Activated T-cell treated with anti-CD3 and anti-CD28 coated beads, Interleukin-2, amount 50 U/mL, for 24 hours (primary cell): ENCODE data around the gene LGALS3.

Source experiments
- DNase-seq: peaks from one replicate; pipeline ENCODE4 v3.0.0-alpha.2; 2020
- H3K27ac Mint-ChIP-seq: 2 replicates; pipeline ENCODE4 v1.8.0; 2020; ENCODE audit warnings: mild to moderate bottlenecking, mixed read lengths
- H3K27me3 Mint-ChIP-seq: 2 replicates; pipeline ENCODE4 v1.8.0; 2020; ENCODE audit warnings: mixed read lengths
- H3K36me3 Mint-ChIP-seq: 2 replicates; pipeline ENCODE4 v1.8.0; 2020; ENCODE audit warnings: low read depth, mixed read lengths
- H3K4me1 Mint-ChIP-seq: 2 replicates; pipeline ENCODE4 v1.8.0; 2020; ENCODE audit warnings: low read depth, mixed read lengths
- H3K4me3 Mint-ChIP-seq: 2 replicates; pipeline ENCODE4 v1.8.0; 2020; ENCODE audit warnings: mild to moderate bottlenecking, moderate library complexity, mixed read lengths
- H3K9me3 Mint-ChIP-seq: 2 replicates; pipeline ENCODE4 v1.8.0; 2020; ENCODE audit warnings: mixed read lengths

LGALS3 gene

GRCh38 chr14:55121628-55122439 is 7.2 kb upstream of the LGALS3 start:
- no peaks in the 10 kb centered on the region for H3K9me3 Mint-ChIP-seq
- no peaks in the 10 kb centered on the region for H3K36me3 Mint-ChIP-seq
- H3K4me1 Mint-ChIP-seq: peaks cover 17% of the 10 kb centered on the region
- H3K4me3 Mint-ChIP-seq: no peak overlapping the region
- peaks cover under 1% of the 10 kb centered on the region for H3K27me3 Mint-ChIP-seq
- no peak for DNase-seq
- H3K27ac Mint-ChIP-seq: no peak overlapping the region

GRCh38 chr14:55122440-55122986 is 6.5 kb upstream of the LGALS3 start:
- Mint-ChIP-seq H3K27ac (no peak overlapping the region), H3K36me3 (no peaks in the 10 kb centered on the region), H3K4me1 (peaks cover 17% of the 10 kb centered on the region), H3K9me3 (no peaks in the 10 kb centered on the region), H3K27me3 (peaks cover 7% of the 10 kb centered on the region), H3K4me3 (no peak overlapping the region)
- no peak for DNase-seq

DNA sequence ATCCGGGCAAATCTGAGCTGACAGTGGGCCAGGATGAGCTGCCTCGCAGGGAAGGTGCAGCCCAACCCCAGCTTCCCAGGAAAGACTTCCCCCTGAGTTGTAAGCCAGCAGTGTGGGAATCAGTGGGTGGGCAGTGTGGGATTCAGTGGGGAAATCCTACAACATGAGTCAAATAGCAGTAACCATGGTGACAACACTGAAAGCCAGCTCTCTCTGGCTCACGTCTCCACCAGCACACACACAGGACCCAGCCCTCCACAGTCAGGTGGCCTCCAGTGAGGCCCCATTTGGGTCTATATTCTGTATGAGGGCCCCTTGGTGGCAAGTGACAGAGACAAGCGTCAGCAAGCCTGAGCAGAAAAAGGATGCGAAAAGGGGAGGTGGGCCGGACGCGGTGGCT is 6.0 kb upstream of the LGALS3 start:
- H3K9me3 Mint-ChIP-seq: no peaks in the 10 kb centered on the region
- no peak overlapping the region for H3K4me3 Mint-ChIP-seq
- peaks cover 12% of the 10 kb centered on the region for H3K27me3 Mint-ChIP-seq
- no peaks in the 10 kb centered on the region for H3K36me3 Mint-ChIP-seq
- DNase-seq: no peak
- peaks cover 17% of the 10 kb centered on the region for H3K4me1 Mint-ChIP-seq
- no peak overlapping the region for H3K27ac Mint-ChIP-seq

DNA sequence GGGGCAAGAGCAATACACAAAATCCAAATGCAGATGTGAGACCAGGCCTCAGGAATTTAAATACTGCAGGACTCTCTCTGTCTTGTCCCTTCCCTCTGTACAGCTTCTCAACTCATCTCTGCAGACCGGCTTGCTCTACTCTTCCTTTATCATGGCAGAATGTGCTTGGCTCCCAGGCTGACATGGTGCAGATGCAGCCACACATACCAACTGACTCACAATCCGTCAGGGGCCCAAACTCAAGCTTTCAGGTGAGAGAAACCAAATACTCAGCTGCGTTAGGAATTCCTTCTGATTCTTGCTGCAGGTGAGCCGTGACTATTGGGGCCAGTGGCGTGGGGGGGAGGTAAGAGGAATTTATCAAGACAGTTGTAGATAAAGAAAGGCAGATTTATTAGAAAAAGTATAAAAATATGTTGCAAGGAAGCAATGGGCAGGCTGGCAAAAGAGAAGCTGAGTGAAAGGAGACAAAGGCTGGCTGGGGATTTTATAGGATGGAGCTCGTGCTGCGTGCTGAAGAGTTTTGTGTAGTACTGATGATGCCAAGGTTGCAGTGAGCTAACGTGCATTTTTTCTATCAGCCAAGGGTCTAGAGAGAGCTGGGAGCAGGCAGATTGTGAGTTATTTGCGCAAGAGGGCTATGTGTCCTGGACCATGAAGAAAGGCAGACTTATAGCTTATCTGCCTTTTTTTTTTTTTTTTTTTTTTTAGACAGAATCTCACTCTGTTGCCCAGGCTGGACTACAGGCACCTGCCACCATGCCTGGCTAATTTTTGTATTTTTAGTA is 5.0 kb upstream of the LGALS3 start:
- no peak for DNase-seq
- no peaks in the 10 kb centered on the region for H3K9me3 Mint-ChIP-seq
- H3K27ac Mint-ChIP-seq: no peak overlapping the region
- H3K27me3 Mint-ChIP-seq: peaks cover 20% of the 10 kb centered on the region
- peaks cover 17% of the 10 kb centered on the region for H3K4me1 Mint-ChIP-seq
- H3K36me3 Mint-ChIP-seq: no peaks in the 10 kb centered on the region
- no peak overlapping the region for H3K4me3 Mint-ChIP-seq

- no peak for DNase-seq
- no peak overlapping the region for H3K27ac Mint-ChIP-seq
- peaks cover 21% of the 10 kb centered on the region for H3K27me3 Mint-ChIP-seq
- H3K36me3 Mint-ChIP-seq: no peaks in the 10 kb centered on the region
- H3K4me1 Mint-ChIP-seq: peaks cover 21% of the 10 kb centered on the region
- no peak overlapping the region for H3K4me3 Mint-ChIP-seq
- H3K9me3 Mint-ChIP-seq: no peaks in the 10 kb centered on the region
Observed at GRCh38 chr14:55124774-55125386, 4.2 kb upstream of the LGALS3 start.

DNA sequence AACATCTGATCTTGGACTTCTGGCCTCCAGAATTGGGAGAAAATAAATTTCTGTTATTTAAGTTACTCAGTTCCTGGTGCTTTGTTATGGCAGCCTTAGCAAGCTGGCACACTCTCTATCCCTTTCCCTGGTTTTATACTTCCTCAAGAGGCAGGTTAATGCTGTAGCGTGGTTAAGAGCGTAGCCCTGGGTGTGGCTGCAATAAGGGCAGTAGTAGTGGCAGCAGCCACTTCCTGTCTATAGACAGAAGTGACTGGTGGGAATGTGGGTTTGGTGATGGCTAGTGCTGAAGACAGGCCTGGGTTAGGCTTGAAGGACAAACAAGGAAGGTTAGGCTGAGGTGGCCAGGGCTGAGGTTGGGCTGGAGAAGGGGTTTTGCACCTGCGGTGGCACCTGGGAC is 3.6 kb upstream of the LGALS3 start:
- H3K4me3 Mint-ChIP-seq: no peak overlapping the region

GRCh38 chr14:55126034-55126433 is 3.0 kb upstream of the LGALS3 start:
- Mint-ChIP-seq H3K36me3 (no peaks in the 10 kb centered on the region), H3K27ac (no peak overlapping the region), H3K4me1 (peaks cover 27% of the 10 kb centered on the region), H3K4me3 (no peak overlapping the region), H3K9me3 (no peaks in the 10 kb centered on the region), H3K27me3 (peaks cover 31% of the 10 kb centered on the region)
- no peak for DNase-seq

More for the DNA sequence above, 3.6 kb upstream of the LGALS3 start:
- no peak overlapping the region for H3K27ac Mint-ChIP-seq
- no peaks in the 10 kb centered on the region for H3K36me3 Mint-ChIP-seq
- peaks cover 25% of the 10 kb centered on the region for H3K4me1 Mint-ChIP-seq
- DNase-seq: no peak
- H3K27me3 Mint-ChIP-seq: peaks cover 26% of the 10 kb centered on the region
- H3K9me3 Mint-ChIP-seq: no peaks in the 10 kb centered on the region

- Mint-ChIP-seq H3K27me3 (peaks cover 36% of the 10 kb centered on the region), H3K36me3 (no peaks in the 10 kb centered on the region), H3K27ac (no peak overlapping the region), H3K9me3 (no peaks in the 10 kb centered on the region), H3K4me3 (no peak overlapping the region), H3K4me1 (peaks cover 31% of the 10 kb centered on the region)
- no peak for DNase-seq
Observed at GRCh38 chr14:55126932-55127459, 2.1 kb upstream of the LGALS3 start.

DNA sequence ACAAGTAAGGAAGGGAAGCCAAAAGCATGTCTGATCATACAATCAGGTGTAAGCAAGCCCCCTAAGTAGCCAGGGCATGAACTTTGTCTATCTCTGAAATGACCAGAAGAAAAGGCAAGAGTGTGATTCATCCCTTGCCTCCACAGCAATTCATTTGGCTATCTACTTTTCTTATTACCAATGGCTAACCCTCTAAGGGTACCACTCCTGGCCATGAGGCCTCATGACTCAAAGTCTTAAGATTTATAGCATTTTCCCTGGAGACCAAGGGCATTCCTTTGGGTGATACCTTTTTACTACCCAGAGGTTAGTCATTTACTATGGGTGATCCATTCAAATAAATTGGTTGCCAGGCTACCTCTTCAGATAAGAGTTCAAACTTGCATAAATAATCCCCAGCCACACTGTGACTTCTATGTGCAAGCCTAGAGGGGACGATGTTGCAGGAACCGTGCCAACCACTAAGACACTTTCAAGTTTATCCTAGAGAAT is 1.5 kb upstream of the LGALS3 start:
- Mint-ChIP-seq H3K27ac (no peak overlapping the region), H3K36me3 (no peaks in the 10 kb centered on the region), H3K4me1 (peaks cover 31% of the 10 kb centered on the region), H3K27me3 (peaks cover 36% of the 10 kb centered on the region), H3K9me3 (no peaks in the 10 kb centered on the region), H3K4me3 (no peak overlapping the region)
- no peak for DNase-seq

GRCh38 chr14:55128386-55129085 is 516 bp upstream of the LGALS3 start:
- Mint-ChIP-seq H3K9me3 (no peaks in the 10 kb centered on the region), H3K4me1 (peaks cover 27% of the 10 kb centered on the region), H3K4me3 (peak overlapping the region; percentile 65), H3K27me3 (peaks cover 36% of the 10 kb centered on the region), H3K36me3 (no peaks in the 10 kb centered on the region), H3K27ac (no peak overlapping the region)
- no peak for DNase-seq

DNA sequence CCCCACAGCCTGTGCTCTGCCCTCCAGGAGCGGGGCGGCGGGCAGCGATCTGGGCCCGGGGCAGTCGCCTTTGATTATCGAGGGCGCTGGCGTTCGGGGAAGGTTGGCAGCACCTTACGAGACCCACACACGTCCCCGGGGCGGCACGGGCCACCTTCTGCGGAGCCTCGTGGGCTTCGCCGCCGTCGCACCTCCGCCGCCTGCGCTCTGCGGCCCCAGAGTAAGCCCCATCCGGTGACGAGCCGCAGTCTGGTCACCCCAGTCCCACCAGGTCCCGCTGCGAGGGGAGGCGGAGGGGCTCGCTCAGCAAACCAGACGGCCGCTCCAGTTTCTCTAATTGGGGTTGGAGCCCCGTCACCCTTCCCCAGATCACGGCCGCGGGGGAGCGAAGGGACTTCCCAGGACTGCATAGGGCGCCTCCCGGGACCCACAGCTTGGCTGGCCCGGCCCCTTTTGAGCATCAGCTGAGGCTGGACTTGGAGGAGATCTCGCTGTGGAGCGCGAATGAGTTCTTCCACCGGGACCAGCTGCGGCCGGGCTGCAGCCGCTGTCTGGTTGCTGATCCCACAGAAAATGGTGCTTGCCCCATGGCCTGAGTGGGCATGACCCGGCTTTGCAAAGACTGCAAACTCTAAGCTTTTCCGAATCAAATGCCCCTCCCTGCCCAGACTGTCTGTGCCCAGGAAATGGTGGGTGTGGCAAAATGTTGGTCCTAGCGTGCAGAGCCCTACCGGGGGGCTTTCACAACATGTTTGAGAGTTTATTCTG is 560 bp downstream of the LGALS3 start:
- Mint-ChIP-seq H3K27me3 (peaks cover 36% of the 10 kb centered on the region), H3K4me1 (peaks cover 27% of the 10 kb centered on the region), H3K4me3 (peak overlapping the region; percentile 74), H3K9me3 (no peaks in the 10 kb centered on the region), H3K27ac (peak overlapping the region; percentile 44), H3K36me3 (no peaks in the 10 kb centered on the region)
- peak; percentile 69 for DNase-seq

DNA sequence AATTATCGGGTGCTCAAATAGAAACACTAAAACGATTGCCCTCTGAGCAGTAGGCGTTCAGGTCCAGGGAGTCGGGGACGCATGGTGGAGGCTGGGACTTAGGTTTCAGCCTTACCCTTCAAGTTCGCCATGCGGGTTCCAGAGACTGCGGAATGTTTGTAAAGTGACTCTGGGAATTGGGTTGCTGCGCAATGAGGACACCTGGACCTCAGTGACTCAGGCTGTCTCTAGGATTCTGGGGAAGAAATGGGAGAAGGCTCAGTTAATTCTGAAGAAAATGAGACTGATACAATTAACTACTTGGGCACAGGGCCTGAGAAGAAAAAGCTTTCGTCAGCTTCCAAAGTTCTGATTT is 1.1 kb downstream of the LGALS3 start:
- DNase-seq: no peak
- Mint-ChIP-seq H3K36me3 (no peaks in the 10 kb centered on the region), H3K9me3 (no peaks in the 10 kb centered on the region), H3K27ac (no peak overlapping the region), H3K4me1 (peaks cover 27% of the 10 kb centered on the region), H3K4me3 (peak overlapping the region; percentile 74), H3K27me3 (peaks cover 36% of the 10 kb centered on the region)

GRCh38 chr14:55131370-55132137 is 2.5 kb downstream of the LGALS3 start:
- no peak overlapping the region for H3K4me3 Mint-ChIP-seq
- H3K9me3 Mint-ChIP-seq: no peaks in the 10 kb centered on the region
- H3K4me1 Mint-ChIP-seq: peaks cover 14% of the 10 kb centered on the region
- no peak overlapping the region for H3K27ac Mint-ChIP-seq
- no peak for DNase-seq
- H3K36me3 Mint-ChIP-seq: no peaks in the 10 kb centered on the region
- H3K27me3 Mint-ChIP-seq: peaks cover 36% of the 10 kb centered on the region
